SK-N-SH (cell line): Measurements from ENCODE around the gene PLEKHA6. TPM values are rescaled to one million over a fixed set of nuclear protein-coding genes. Genes with fewer than 3 reads are reported as not detected.

Source experiments
- CTCF ChIA-PET: fragments of 300-600, 350-600 bp; formaldehyde crosslinking; extraction: SDS; loops from one replicate; lab custom pipeline; 2021; lab: Yijun Ruan, JAX
- POLR2A ChIA-PET: fragments of 350-600 bp; sonication (Branson Sonifier 250); formaldehyde crosslinking; extraction: SDS; loops from one replicate; lab custom pipeline; 2020; ENCODE audit warnings: antibody characterized with exemption, inconsistent platforms; lab: Yijun Ruan, JAX
- DNase-seq: peaks from one replicate; pipeline ENCODE4 v3.0.0; 2012
- H2AFZ ChIP-seq: fragments of 200-600 bp; sonication (generic); 2 replicates; pipeline ENCODE4 v1.8.1; 2016; ENCODE audit warnings: antibody characterized with exemption, mild to moderate bottlenecking, low read depth
- H3F3A ChIP-seq: fragments of 200-600 bp; sonication (generic); replicated peaks from 2 replicates; pipeline ENCODE3; 2016; ENCODE audit warnings: antibody characterized with exemption, mild to moderate bottlenecking; ENCODE audit not compliant: insufficient read depth
- H3K27ac ChIP-seq, 2 experiments: fragments of 200-500 bp in 1 of 2; fragments of 200-600 bp in 1 of 2; sonication (Bioruptor generic) in 1 of 2; sonication (generic), shearing (Covaris generic) in 1 of 2; 2 replicates each; pipeline versions ENCODE4 v1.5.1 to v1.6.1; 2014 to 2016; ENCODE audit warnings: low read depth in 2 of 2, inconsistent platforms in 1 of 2, low read length in 1 of 2, mild to moderate bottlenecking in 1 of 2, mixed read lengths in 1 of 2
- H3K27me3 ChIP-seq: fragments of 200-600 bp; sonication (generic), shearing (Covaris generic); 2 replicates; pipeline ENCODE4 v1.6.1; 2016; ENCODE audit warnings: mixed run types; ENCODE audit not compliant: insufficient read depth
- H3K36me3 ChIP-seq, 2 experiments: fragments of 200-500 bp in 1 of 2; fragments of 200-600 bp in 1 of 2; sonication (Bioruptor generic) in 1 of 2; sonication (generic) in 1 of 2; replicated peaks in 1 of 2; 2 replicates each; pipeline versions ENCODE3 to v1.5.1; 2014 to 2016; ENCODE audit warnings: low read length in 1 of 2, mild to moderate bottlenecking in 1 of 2; ENCODE audit not compliant: insufficient read depth in 2 of 2, control insufficient read depth in 1 of 2
- H3K4me1 ChIP-seq, 2 experiments: fragments of 200-500 bp in 1 of 2; fragments of 200-600 bp in 1 of 2; sonication (Bioruptor generic) in 1 of 2; sonication (generic), shearing (Covaris generic) in 1 of 2; 2 replicates each; pipeline versions ENCODE4 v1.5.1 to v1.6.1; 2014 to 2016; ENCODE audit warnings: low read depth in 1 of 2, low read length in 1 of 2, mixed run types in 1 of 2; ENCODE audit not compliant: insufficient read depth in 2 of 2, control insufficient read depth in 1 of 2
- H3K4me2 ChIP-seq: fragments of 200-600 bp; sonication (generic), shearing (Covaris generic); 2 replicates; pipeline ENCODE4 v1.6.1; 2017; ENCODE audit warnings: mixed run types
- H3K4me3 ChIP-seq, 2 experiments: fragments of 200-500 bp in 1 of 2; fragments of 200-600 bp in 1 of 2; sonication (Bioruptor generic) in 1 of 2; sonication (generic), shearing (Covaris generic) in 1 of 2; 2 replicates each; pipeline versions ENCODE4 v1.5.1 to v1.8.1; 2014 to 2016; ENCODE audit warnings: low read depth in 2 of 2, inconsistent platforms in 1 of 2, low read length in 1 of 2, mild to moderate bottlenecking in 1 of 2, mixed read lengths in 1 of 2, moderate library complexity in 1 of 2
- H3K79me2 ChIP-seq: fragments of 200-600 bp; sonication (generic); 2 replicates; pipeline ENCODE4 v1.8.1; 2017; ENCODE audit warnings: mild to moderate bottlenecking; ENCODE audit not compliant: insufficient read depth
- H3K9ac ChIP-seq: fragments of 200-600 bp; sonication (generic); 2 replicates; pipeline ENCODE4 v1.6.1; 2017; ENCODE audit warnings: mixed run types
- H3K9me2 ChIP-seq: fragments of 200-600 bp; sonication (generic); 2 replicates; pipeline ENCODE4 v1.6.1; 2017; ENCODE audit warnings: mixed run types
- H3K9me3 ChIP-seq: fragments of 200-600 bp; sonication (generic); 2 replicates; pipeline ENCODE4 v1.6.1; 2017; ENCODE audit warnings: mixed run types, mild to moderate bottlenecking, moderate library complexity
- H4K20me1 ChIP-seq: fragments of 200-600 bp; sonication (generic); 2 replicates; pipeline ENCODE4 v1.6.1; 2017; ENCODE audit warnings: mild to moderate bottlenecking, mixed run types; ENCODE audit not compliant: insufficient read depth
- CHD2 ChIP-seq: fragments of 150-350 bp; IDR thresholded peaks from 2 replicates; pipeline ENCODE4 v1.6.1; 2018; ENCODE audit warnings: low read length; ENCODE audit not compliant: partially characterized antibody
- EP300 ChIP-seq, 2 experiments: IDR thresholded peaks; 2 replicates each; pipeline versions ENCODE4 v1.4.0 to v1.6.1; 2012; ENCODE audit warnings: borderline replicate concordance in 1 of 2, low read depth in 1 of 2, low read length in 1 of 2
- FOSL2 ChIP-seq: IDR thresholded peaks from 2 replicates; pipeline ENCODE4 v1.4.0; 2012; ENCODE audit warnings: low read depth, mild to moderate bottlenecking, moderate library complexity, borderline replicate concordance
- FOXJ3 ChIP-seq: sonication (generic); formaldehyde crosslinking; IDR thresholded peaks from 2 replicates; pipeline ENCODE4 v1.5.1; 2020; ENCODE audit warnings: mild to moderate bottlenecking, missing genetic modification reagents
- JUND ChIP-seq: IDR thresholded peaks from 2 replicates; pipeline ENCODE4 v1.4.0; 2012
- MXI1 ChIP-seq: IDR thresholded peaks from 2 replicates; pipeline ENCODE4 v1.6.1; 2012; ENCODE audit warnings: mild to moderate bottlenecking, low read depth, low read length, improper control_type of control experiment
- NFIC ChIP-seq: IDR thresholded peaks from 2 replicates; pipeline ENCODE4 v1.4.0; 2012; ENCODE audit warnings: borderline replicate concordance
- NRF1 ChIP-seq: IDR thresholded peaks from 2 replicates; pipeline ENCODE4 v1.6.1; 2012; ENCODE audit warnings: low read depth, mild to moderate bottlenecking, low read length
- POLR2AphosphoS5 ChIP-seq: IDR thresholded peaks from 2 replicates; pipeline ENCODE4 v1.6.1; 2012; ENCODE audit warnings: low read depth, low read length
- RAD21 ChIP-seq: IDR thresholded peaks from 2 replicates; pipeline ENCODE4 v1.6.1; 2012; ENCODE audit warnings: mild to moderate bottlenecking, low read length
- RCOR1 ChIP-seq: fragments of 150-350 bp; IDR thresholded peaks from 2 replicates; pipeline ENCODE4 v1.6.1; 2017; ENCODE audit warnings: antibody characterized with exemption, low read length
- SIN3A ChIP-seq: IDR thresholded peaks from 2 replicates; pipeline ENCODE4 v1.6.1; 2012; ENCODE audit warnings: low read depth, mild to moderate bottlenecking, low read length, moderate library complexity, borderline replicate concordance
- TAF1 ChIP-seq: IDR thresholded peaks from 2 replicates; pipeline ENCODE4 v1.6.1; 2012; ENCODE audit warnings: low read depth, mild to moderate bottlenecking, low read length, moderate library complexity, borderline replicate concordance
- WGBS: methylation state at CpG from one replicate; pipeline ENCODE4 v1.1.6; 2017; ENCODE audit warnings: low lambda C conversion rate; 5-methylcytosine and 5-hydroxymethylcytosine counted together
- polyA plus RNA-seq, 3 experiments: library from polyadenylated mRNA; depleted of rRNA; stranded (reverse); fragments of >200 nt; gene quantifications; 2 replicates each; pipeline ENCODE4 v1.2.3, GENCODE V29; 2012
- TF ChIP-seq, protein P1 (sequence below): IDR thresholded peaks from 2 replicates; pipeline ENCODE4 v1.4.0; 2012; ENCODE audit warnings: low read depth, borderline replicate concordance
- TF ChIP-seq, protein P2 (sequence below): fragments of 150-350 bp; IDR thresholded peaks from 2 replicates; pipeline ENCODE4 v1.6.1; 2017; ENCODE audit warnings: antibody characterized with exemption, low read length, low read depth, borderline replicate concordance
- TF ChIP-seq, protein P3 (sequence below): IDR thresholded peaks from 2 replicates; pipeline ENCODE4 v1.4.0; 2012; ENCODE audit warnings: low read depth, borderline replicate concordance
- TF ChIP-seq, protein P4 (sequence below): IDR thresholded peaks from 2 replicates; pipeline ENCODE4 v1.4.0; 2012; ENCODE audit warnings: low read depth

The PLEKHA6 gene
- polyA plus RNA-seq, 1 of the 3 experiments (the other 2 are of a cell fraction) = 1.2 TPM

DNA sequence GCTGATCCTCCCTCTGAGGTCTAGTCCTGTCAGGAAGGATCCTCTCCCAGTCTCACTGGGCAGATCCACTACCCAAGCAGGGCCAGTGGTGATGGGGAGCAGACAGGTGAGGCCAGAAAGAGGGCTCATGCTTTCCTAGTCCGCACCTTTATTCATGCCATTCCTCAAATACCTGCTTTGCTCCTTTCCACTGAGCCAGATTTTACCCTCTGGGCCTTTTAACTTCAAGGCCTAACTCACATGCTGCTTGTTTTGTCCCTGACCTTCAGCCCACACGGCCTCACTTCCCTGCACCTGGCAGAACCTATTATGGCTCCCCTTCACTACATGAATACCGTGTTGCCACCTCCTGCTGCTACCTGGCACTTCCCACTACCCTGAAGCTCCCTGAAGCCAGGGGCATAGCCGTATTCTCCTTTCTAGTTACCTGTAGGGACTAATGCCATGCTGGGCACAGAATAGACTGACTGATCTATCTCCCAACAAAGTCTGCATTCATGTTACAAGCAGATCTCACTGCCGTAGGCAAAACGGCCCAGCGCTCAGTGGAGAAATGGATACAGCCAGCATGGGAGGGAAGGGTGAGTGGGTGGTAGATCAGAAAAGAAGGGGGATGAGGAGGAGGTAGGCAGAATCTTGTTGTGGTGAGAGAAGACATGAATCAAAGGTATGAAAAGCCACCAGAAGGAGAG, 109.8 kb downstream of the PLEKHA6 start:
- Histone ChIP-seq H3K9me2 (no peaks in the 10 kb centered on the region), H3K79me2 (no peaks in the 10 kb centered on the region), H3K9ac (no peak overlapping the region), H3K36me3 (peaks cover 0 to under 1% of the 10 kb centered on the region in 2 experiments), H4K20me1 (no peaks in the 10 kb centered on the region), H3K4me3 (no peak overlapping the region), H3K9me3 (no peaks in the 10 kb centered on the region), H3K4me1 (no peaks in the 10 kb centered on the region; a peak in 1 of 4 replicates), H3K4me2 (no peak overlapping the region), H3F3A (no peaks in the 10 kb centered on the region), H3K27ac (no peak overlapping the region; a peak in 1 of 4 replicates), H3K27me3 (no peaks in the 10 kb centered on the region; the same call in 1 of the 2 replicates), H2AFZ (no peak overlapping the region)
- TF ChIP-seq TAF1 = no peak
- CTCF ChIA-PET = interaction anchor here (1.1 kb wide), 1 partner anchor 9 kb away, joined by 3 read pairs; no protein-coding TSS in a partner anchor
- WGBS = 74% methylated on average over 7 of the region's 7 CpGs
- POLR2A ChIA-PET = no interaction called here
- DNase-seq = no peak

DNA sequence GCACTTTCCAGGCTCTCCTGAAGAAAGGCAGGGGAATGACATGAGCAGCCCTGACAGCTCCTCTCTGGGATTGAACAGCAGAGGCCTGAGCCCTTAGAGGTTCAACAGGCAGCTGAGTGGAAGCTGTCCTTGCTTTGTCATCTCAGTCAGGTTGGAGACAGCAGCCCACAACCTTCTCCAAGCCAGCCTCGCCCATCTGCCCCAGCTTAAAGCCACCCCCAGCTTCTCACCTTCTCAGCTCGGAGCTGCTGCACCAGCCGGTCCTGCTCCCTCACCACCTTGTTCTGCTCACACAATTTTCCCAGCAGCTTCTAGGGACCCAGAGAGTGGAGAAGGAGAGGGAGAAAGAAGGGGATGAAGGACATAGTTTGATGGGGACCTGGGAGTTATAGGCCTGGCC, 110.8 kb downstream of the PLEKHA6 start:
- ChIA-PET CTCF (interaction anchor here (0.8 to 3.9 kb wide), 6 partner anchors 9 to 117 kb away, joined by 3 to 17 read pairs (median 6); partner anchors contain the start of gene PLEKHA6), POLR2A (interaction anchor here (1.2 to 1.4 kb wide), 2 partner anchors 102 to 111 kb away, joined by 3 read pairs; partner anchors contain the start of gene PLEKHA6)
- H3K4me2 ChIP-seq = no peak overlapping the region
- H2AFZ ChIP-seq = no peak overlapping the region
- no peak overlapping the region for H3K9ac ChIP-seq
- no peak overlapping the region for H3K4me3 ChIP-seq
- no peaks in the 10 kb centered on the region for H3K36me3 ChIP-seq
- WGBS = 63% methylated on average over 3 of the region's 3 CpGs
- no peaks in the 10 kb centered on the region for H3K4me1 ChIP-seq
- no peaks in the 10 kb centered on the region for H3K9me3 ChIP-seq
- H4K20me1 ChIP-seq = no peaks in the 10 kb centered on the region
- no peaks in the 10 kb centered on the region for H3K9me2 ChIP-seq
- H3K27ac ChIP-seq = no peak overlapping the region
- DNase-seq = no peak
- TF ChIP-seq, protein P1, sequence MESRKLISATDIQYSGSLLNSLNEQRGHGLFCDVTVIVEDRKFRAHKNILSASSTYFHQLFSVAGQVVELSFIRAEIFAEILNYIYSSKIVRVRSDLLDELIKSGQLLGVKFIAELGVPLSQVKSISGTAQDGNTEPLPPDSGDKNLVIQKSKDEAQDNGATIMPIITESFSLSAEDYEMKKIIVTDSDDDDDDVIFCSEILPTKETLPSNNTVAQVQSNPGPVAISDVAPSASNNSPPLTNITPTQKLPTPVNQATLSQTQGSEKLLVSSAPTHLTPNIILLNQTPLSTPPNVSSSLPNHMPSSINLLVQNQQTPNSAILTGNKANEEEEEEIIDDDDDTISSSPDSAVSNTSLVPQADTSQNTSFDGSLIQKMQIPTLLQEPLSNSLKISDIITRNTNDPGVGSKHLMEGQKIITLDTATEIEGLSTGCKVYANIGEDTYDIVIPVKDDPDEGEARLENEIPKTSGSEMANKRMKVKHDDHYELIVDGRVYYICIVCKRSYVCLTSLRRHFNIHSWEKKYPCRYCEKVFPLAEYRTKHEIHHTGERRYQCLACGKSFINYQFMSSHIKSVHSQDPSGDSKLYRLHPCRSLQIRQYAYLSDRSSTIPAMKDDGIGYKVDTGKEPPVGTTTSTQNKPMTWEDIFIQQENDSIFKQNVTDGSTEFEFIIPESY = no peak
- TF ChIP-seq MXI1 = no peak
- TF ChIP-seq, protein P2, sequence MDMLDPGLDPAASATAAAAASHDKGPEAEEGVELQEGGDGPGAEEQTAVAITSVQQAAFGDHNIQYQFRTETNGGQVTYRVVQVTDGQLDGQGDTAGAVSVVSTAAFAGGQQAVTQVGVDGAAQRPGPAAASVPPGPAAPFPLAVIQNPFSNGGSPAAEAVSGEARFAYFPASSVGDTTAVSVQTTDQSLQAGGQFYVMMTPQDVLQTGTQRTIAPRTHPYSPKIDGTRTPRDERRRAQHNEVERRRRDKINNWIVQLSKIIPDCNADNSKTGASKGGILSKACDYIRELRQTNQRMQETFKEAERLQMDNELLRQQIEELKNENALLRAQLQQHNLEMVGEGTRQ = no peak
- no peak for TF ChIP-seq FOSL2
- TF ChIP-seq EP300 (IDR thresholded peaks at IDR 0.05; ENCODE audit: borderline replicate concordance in 1 of 2, low read depth in 1 of 2, low read length in 1 of 2) = no peak
- TF ChIP-seq, protein P3, sequence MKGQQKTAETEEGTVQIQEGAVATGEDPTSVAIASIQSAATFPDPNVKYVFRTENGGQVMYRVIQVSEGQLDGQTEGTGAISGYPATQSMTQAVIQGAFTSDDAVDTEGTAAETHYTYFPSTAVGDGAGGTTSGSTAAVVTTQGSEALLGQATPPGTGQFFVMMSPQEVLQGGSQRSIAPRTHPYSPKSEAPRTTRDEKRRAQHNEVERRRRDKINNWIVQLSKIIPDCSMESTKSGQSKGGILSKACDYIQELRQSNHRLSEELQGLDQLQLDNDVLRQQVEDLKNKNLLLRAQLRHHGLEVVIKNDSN = no peak
- no peak for TF ChIP-seq POLR2AphosphoS5
- TF ChIP-seq SIN3A = no peak
- TF ChIP-seq RAD21 = no peak
- no peak for TF ChIP-seq NFIC
- no peak for TF ChIP-seq NRF1
- no peak for TF ChIP-seq JUND
- no peak for TF ChIP-seq CHD2
- TF ChIP-seq FOXJ3 (CRISPR knock-in tag) = no peak
- TF ChIP-seq, protein P4, sequence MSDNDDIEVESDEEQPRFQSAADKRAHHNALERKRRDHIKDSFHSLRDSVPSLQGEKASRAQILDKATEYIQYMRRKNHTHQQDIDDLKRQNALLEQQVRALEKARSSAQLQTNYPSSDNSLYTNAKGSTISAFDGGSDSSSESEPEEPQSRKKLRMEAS = no peak
- TF ChIP-seq RCOR1 = no peak
- H3F3A ChIP-seq = no peaks in the 10 kb centered on the region
- H3K79me2 ChIP-seq = no peaks in the 10 kb centered on the region
- no peaks in the 10 kb centered on the region; the same call in 1 of the 2 replicates for H3K27me3 ChIP-seq
